SJCRH30 (cell line): ENCODE measurements around the gene CLSTN2. TPM values are rescaled to one million over a fixed set of nuclear protein-coding genes. Genes with fewer than 3 reads are reported as not detected.

Experiments
- DNase-seq, 2 experiments: peaks; one replicate each; pipeline ENCODE4 v3.0.0-alpha.2; 2015 to 2020
- H3K27ac ChIP-seq: fragments of 250-450 bp; sonication (Bioruptor Pico); 2 replicates; pipeline ENCODE4 v1.5.1; 2020; ENCODE audit warnings: mild to moderate bottlenecking, moderate library complexity
- H3K27me3 ChIP-seq: fragments of 250-450 bp; sonication (Bioruptor Pico); 2 replicates; pipeline ENCODE4 v1.5.1; 2020; ENCODE audit warnings: mild to moderate bottlenecking, moderate library complexity
- H3K36me3 ChIP-seq: fragments of 250-450 bp; sonication (Bioruptor Pico); 2 replicates; pipeline ENCODE4 v1.5.1; 2020; ENCODE audit warnings: mild to moderate bottlenecking, moderate library complexity
- H3K4me1 ChIP-seq: fragments of 250-450 bp; sonication (Bioruptor Pico); 2 replicates; pipeline ENCODE4 v1.5.1; 2020; ENCODE audit warnings: mild to moderate bottlenecking, moderate library complexity
- H3K4me3 ChIP-seq: fragments of 250-450 bp; sonication (Bioruptor Pico); 2 replicates; pipeline ENCODE4 v1.5.1; 2020; ENCODE audit warnings: mild to moderate bottlenecking, moderate library complexity
- H3K9me3 ChIP-seq: fragments of 250-450 bp; sonication (Bioruptor Pico); replicated peaks from 2 replicates; pipeline ENCODE4 v1.5.1; 2020; ENCODE audit warnings: mild to moderate bottlenecking, moderate library complexity
- total RNA-seq: library from RNA; depleted of rRNA; stranded (reverse); fragments of >200 nt; shearing (Covaris generic); gene quantifications from 2 replicates; pipeline ENCODE4 v1.2.3, GENCODE V29; 2014

CLSTN2 gene
- total RNA-seq, 1 experiment from 2014 or later: 10.0 TPM

GRCh38 chr3:140365872-140366697 is 431.1 kb downstream of the CLSTN2 start:
- Histone ChIP-seq H3K4me3 (no peak overlapping the region), H3K36me3 (no peaks in the 10 kb centered on the region), H3K27me3 (0 out of 2 replicates have a peak, but pooled peaks cover 3% of the 10 kb centered on the region), H3K9me3 (no peaks in the 10 kb centered on the region), H3K27ac (no peak overlapping the region), H3K4me1 (0 out of 2 replicates have a peak, but pooled peaks cover 5% of the 10 kb centered on the region)
- DNase-seq: peak; percentile 20 to 43

- Histone ChIP-seq H3K27me3 (no peaks in the 10 kb centered on the region), H3K36me3 (no peaks in the 10 kb centered on the region), H3K4me3 (no peak overlapping the region), H3K27ac (no peak overlapping the region), H3K4me1 (0 out of 2 replicates have a peak, but pooled peaks cover 5% of the 10 kb centered on the region), H3K9me3 (no peaks in the 10 kb centered on the region)
- DNase-seq: no peak
Measured at GRCh38 chr3:140368223-140368811, 433.3 kb downstream of the CLSTN2 start.

- Histone ChIP-seq H3K27me3 (no peaks in the 10 kb centered on the region), H3K36me3 (no peaks in the 10 kb centered on the region), H3K9me3 (no peaks in the 10 kb centered on the region), H3K27ac (no peak overlapping the region), H3K4me1 (0 out of 2 replicates have a peak, but pooled peaks cover 5% of the 10 kb centered on the region), H3K4me3 (no peak overlapping the region)
- no peak for DNase-seq
Measured at GRCh38 chr3:140370686-140371085, 435.7 kb downstream of the CLSTN2 start.

- Histone ChIP-seq H3K4me1 (0 out of 2 replicates have a peak, but pooled peaks cover 5% of the 10 kb centered on the region), H3K27ac (no peak overlapping the region), H3K4me3 (no peak overlapping the region), H3K9me3 (no peaks in the 10 kb centered on the region), H3K27me3 (no peaks in the 10 kb centered on the region), H3K36me3 (no peaks in the 10 kb centered on the region)
- DNase-seq: no peak
Measured at GRCh38 chr3:140373234-140373633, 438.2 kb downstream of the CLSTN2 start.

GRCh38 chr3:140375002-140375401 is 440.0 kb downstream of the CLSTN2 start:
- H3K27me3 ChIP-seq: no peaks in the 10 kb centered on the region
- no peak overlapping the region for H3K4me3 ChIP-seq
- no peak for DNase-seq
- H3K9me3 ChIP-seq: no peaks in the 10 kb centered on the region
- no peaks in the 10 kb centered on the region for H3K36me3 ChIP-seq
- H3K27ac ChIP-seq: no peak overlapping the region
- 0 out of 2 replicates have a peak, but pooled peaks cover 5% of the 10 kb centered on the region for H3K4me1 ChIP-seq

GRCh38 chr3:140376136-140376889 is 441.3 kb downstream of the CLSTN2 start:
- Histone ChIP-seq H3K4me3 (no peak overlapping the region), H3K27me3 (no peaks in the 10 kb centered on the region), H3K4me1 (no peaks in the 10 kb centered on the region), H3K36me3 (no peaks in the 10 kb centered on the region), H3K9me3 (no peaks in the 10 kb centered on the region), H3K27ac (no peak overlapping the region)
- DNase-seq: no peak

- no peaks in the 10 kb centered on the region for H3K27me3 ChIP-seq
- no peak overlapping the region for H3K4me3 ChIP-seq
- H3K9me3 ChIP-seq: no peaks in the 10 kb centered on the region
- DNase-seq: no peak
- H3K27ac ChIP-seq: no peak overlapping the region
- H3K36me3 ChIP-seq: no peaks in the 10 kb centered on the region
- H3K4me1 ChIP-seq: no peaks in the 10 kb centered on the region
Measured at GRCh38 chr3:140377644-140378043, 442.7 kb downstream of the CLSTN2 start.

- Histone ChIP-seq H3K4me3 (no peak overlapping the region), H3K27ac (no peak overlapping the region), H3K9me3 (no peaks in the 10 kb centered on the region), H3K4me1 (no peaks in the 10 kb centered on the region), H3K36me3 (no peaks in the 10 kb centered on the region), H3K27me3 (no peaks in the 10 kb centered on the region)
- no peak for DNase-seq
Measured at GRCh38 chr3:140378571-140379340, 443.8 kb downstream of the CLSTN2 start.

GRCh38 chr3:140384028-140384771 is 449.2 kb downstream of the CLSTN2 start:
- Histone ChIP-seq H3K27ac (peak overlapping the region; percentile 22), H3K36me3 (no peaks in the 10 kb centered on the region), H3K27me3 (no peaks in the 10 kb centered on the region), H3K9me3 (no peaks in the 10 kb centered on the region), H3K4me3 (no peak overlapping the region), H3K4me1 (peaks cover 23% of the 10 kb centered on the region)
- DNase-seq: no peak

GRCh38 chr3:140384876-140385275 is 449.9 kb downstream of the CLSTN2 start:
- DNase-seq: peak; percentile 57 to 79

GRCh38 chr3:140386357-140387100 is 451.5 kb downstream of the CLSTN2 start:
- Histone ChIP-seq H3K9me3 (no peaks in the 10 kb centered on the region), H3K27me3 (no peaks in the 10 kb centered on the region), H3K4me1 (peaks cover 24% of the 10 kb centered on the region), H3K36me3 (no peaks in the 10 kb centered on the region), H3K4me3 (no peak overlapping the region), H3K27ac (no peak overlapping the region)
- peak; percentile 47 to 60 for DNase-seq

More at GRCh38 chr3:140384876-140385275, 449.9 kb downstream of the CLSTN2 start:
- Histone ChIP-seq H3K9me3 (no peaks in the 10 kb centered on the region), H3K27me3 (no peaks in the 10 kb centered on the region), H3K4me3 (no peak overlapping the region), H3K36me3 (no peaks in the 10 kb centered on the region), H3K4me1 (peaks cover 23% of the 10 kb centered on the region), H3K27ac (peak overlapping the region; percentile 22)

- H3K27ac ChIP-seq: no peak overlapping the region
- DNase-seq: no peak
Measured at GRCh38 chr3:140387244-140387643, 452.3 kb downstream of the CLSTN2 start.

GRCh38 chr3:140388202-140388922 is 453.4 kb downstream of the CLSTN2 start:
- H3K36me3 ChIP-seq: no peaks in the 10 kb centered on the region
- H3K27me3 ChIP-seq: no peaks in the 10 kb centered on the region
- H3K4me3 ChIP-seq: no peak overlapping the region
- DNase-seq: no peak
- H3K4me1 ChIP-seq: peaks cover 26% of the 10 kb centered on the region
- no peak overlapping the region for H3K27ac ChIP-seq
- no peaks in the 10 kb centered on the region for H3K9me3 ChIP-seq

More at GRCh38 chr3:140387244-140387643, 452.3 kb downstream of the CLSTN2 start:
- Histone ChIP-seq H3K4me3 (no peak overlapping the region), H3K27me3 (no peaks in the 10 kb centered on the region), H3K9me3 (no peaks in the 10 kb centered on the region), H3K36me3 (no peaks in the 10 kb centered on the region), H3K4me1 (peaks cover 26% of the 10 kb centered on the region)
